HG03571 (cell line): ENCODE measurements around the gene ANO9.
"Not testable (repeated sequence)": the region's sequence is repeated elsewhere in the genome, so short reads cannot be mapped to it uniquely, and the experiment has no call there.

Experiments used
- ATAC-seq: cut with Tn5 transposase; IDR thresholded peaks from one replicate; pipeline ENCODE4 v1.9.1; 2021; ENCODE audit not compliant: unreplicated experiment

Gene ANO9

GRCh38 chr11:417652-418342 is 24.0 kb downstream of the ANO9 start:
- ATAC-seq, result no peak

GRCh38 chr11:416757-417621 is 24.8 kb downstream of the ANO9 start:
- ATAC-seq, result no peak

- no peak for ATAC-seq
These were observed 25.6 kb downstream of the ANO9 start for GRCh38 chr11:416051-416756.

- no peak for ATAC-seq
These were observed 26.2 kb downstream of the ANO9 start for GRCh38 chr11:415640-416041.

GRCh38 chr11:414318-414857 is 27.4 kb downstream of the ANO9 start:
- ATAC-seq, result no peak

GRCh38 chr11:413120-414081 is 28.4 kb downstream of the ANO9 start:
- no peak for ATAC-seq

GRCh38 chr11:412641-413119 is 29.1 kb downstream of the ANO9 start:
- no peak for ATAC-seq

- not testable (repeated sequence) for ATAC-seq
These were observed 30.3 kb downstream of the ANO9 start for GRCh38 chr11:411520-411919.

- not testable (repeated sequence) for ATAC-seq
These were observed 31.1 kb downstream of the ANO9 start for GRCh38 chr11:410711-411110.

- no peak for ATAC-seq
These were observed 32.0 kb downstream of the ANO9 start for GRCh38 chr11:409600-410483.

GRCh38 chr11:409008-409599 is 32.7 kb downstream of the ANO9 start:
- no peak for ATAC-seq

GRCh38 chr11:408154-409007 is 33.4 kb downstream of the ANO9 start:
- no peak for ATAC-seq

- ATAC-seq, result no peak
These were observed 34.1 kb downstream of the ANO9 start for GRCh38 chr11:407651-408123.

GRCh38 chr11:406796-407650 is 34.8 kb downstream of the ANO9 start:
- ATAC-seq, result peak; percentile 60

- ATAC-seq, result no peak
These were observed 35.6 kb downstream of the ANO9 start for GRCh38 chr11:405954-406795.
